Right lung (tissue), 10 donors: ENCODE measurements around the gene UBE2A. TPM values are rescaled to one million over a fixed set of nuclear protein-coding genes. Genes with fewer than 3 reads are reported as not detected.

Experiments
- DNase-seq, 2 donors: peaks; one replicate each; pipeline ENCODE4 v3.0.0-alpha.2; 2013
- long read RNA-seq, 8 donors: transcript quantifications; one replicate each; lab custom pipeline, GENCODE V29; 2026
- polyA plus RNA-seq, 5 donors: library from polyadenylated mRNA; unstranded; fragments of 120-200 nt; gene quantifications; one replicate each; pipeline versions ENCODE4 v1.2.1 to v1.2.3, GENCODE V29; 2013; ENCODE audit warnings: inconsistent platforms in 1 of 5, low replicate concordance in 1 of 5; ENCODE audit not compliant: insufficient read length in 5 of 5, insufficient read depth in 1 of 5

Gene UBE2A
- polyA plus RNA-seq, result 100 to 1,000 TPM in 2 of 5 donors, 10 to 100 TPM in 3; 87.1 to 107 (median 93.4) TPM
- long read RNA-seq, donor 1, transcript UBE2A-203 (3 exons, 2,643 nt), result minor isoform, 5 of 60 reads
- long read RNA-seq, donor 1, transcript UBE2A-207 (5 exons, 934 nt), result minor isoform, 8 of 60 reads
- long read RNA-seq, donor 1, transcript UBE2A-202 (6 exons, 1,874 nt), result major isoform, 27 of 60 reads
- long read RNA-seq, donor 1, partial matches to known transcripts, result 10 of 60 reads
- long read RNA-seq, donor 1, other reads (novel, unspliced or antisense), result 0 of 60 reads
- long read RNA-seq, donor 2, transcript UBE2A-202 (6 exons, 1,874 nt), result major isoform, 12 of 14 reads
- long read RNA-seq, donor 2, partial matches to known transcripts, result 0 of 14 reads
- long read RNA-seq, donor 2, other reads (novel, unspliced or antisense), result 0 of 14 reads
- long read RNA-seq, donor 3, transcript UBE2A-202 (6 exons, 1,874 nt), result major isoform, 13 of 23 reads
- long read RNA-seq, donor 3, partial matches to known transcripts, result 0 of 23 reads
- long read RNA-seq, donor 3, other reads (novel, unspliced or antisense), result 0 of 23 reads
- long read RNA-seq, donor 4, transcript UBE2A-202 (6 exons, 1,874 nt), result major isoform, 9 of 36 reads
- long read RNA-seq, donor 4, partial matches to known transcripts, result 17 of 36 reads
- long read RNA-seq, donor 4, other reads (novel, unspliced or antisense), result 6 of 36 reads
- long read RNA-seq, donor 5, transcript UBE2A-202 (6 exons, 1,874 nt), result major isoform, 18 of 68 reads
- long read RNA-seq, donor 5, partial matches to known transcripts, result 30 of 68 reads
- long read RNA-seq, donor 5, other reads (novel, unspliced or antisense), result 5 of 68 reads
- long read RNA-seq, donor 6, transcript UBE2A-202 (6 exons, 1,874 nt), result major isoform, 22 of 46 reads
- long read RNA-seq, donor 6, partial matches to known transcripts, result 11 of 46 reads
- long read RNA-seq, donor 6, other reads (novel, unspliced or antisense), result 0 of 46 reads
- long read RNA-seq, donor 7, transcript UBE2A-206 (5 exons, 1,381 nt), result minor isoform, 5 of 28 reads
- long read RNA-seq, donor 7, transcript UBE2A-202 (6 exons, 1,874 nt), result major isoform, 11 of 28 reads
- long read RNA-seq, donor 7, partial matches to known transcripts, result 0 of 28 reads
- long read RNA-seq, donor 7, other reads (novel, unspliced or antisense), result 0 of 28 reads
- long read RNA-seq, donor 8, transcript UBE2A-202 (6 exons, 1,874 nt), result major isoform, 10 of 16 reads
- long read RNA-seq, donor 8, partial matches to known transcripts, result 0 of 16 reads
- long read RNA-seq, donor 8, other reads (novel, unspliced or antisense), result 0 of 16 reads

- peak; percentile 87 to 90 for DNase-seq
Observed at GRCh38 chrX:119574394-119575266, at the start of gene UBE2A. Gene UBE2A, plus strand, starts transcription at chrX:119574563. Its CDS starts 149 bp downstream, at chrX:119574712.

- no peak for DNase-seq
Observed at GRCh38 chrX:119529345-119530276, 44.8 kb upstream of the UBE2A start.

- DNase-seq, result no peak
Observed at GRCh38 chrX:119537487-119537886, 36.9 kb upstream of the UBE2A start.

GRCh38 chrX:119539872-119540271 is 34.5 kb upstream of the UBE2A start:
- DNase-seq, result no peak

- DNase-seq, result no peak
Observed at GRCh38 chrX:119541188-119541587, 33.2 kb upstream of the UBE2A start.

GRCh38 chrX:119549327-119550016 is 24.9 kb upstream of the UBE2A start:
- no peak for DNase-seq

- no peak for DNase-seq
Observed at GRCh38 chrX:119552508-119552907, 21.9 kb upstream of the UBE2A start.

- peak; percentile 86 to 89 for DNase-seq
Observed at GRCh38 chrX:119565107-119565663, 9.2 kb upstream of the UBE2A start, which contains the start of gene STEEP1. Gene STEEP1, minus strand, starts transcription at chrX:119565409. Its CDS starts 54 bp downstream, at chrX:119565355.

GRCh38 chrX:119570351-119570835 is 4.0 kb upstream of the UBE2A start:
- DNase-seq, result no peak

- DNase-seq, result no peak
Observed at GRCh38 chrX:119573222-119573621, 1.1 kb upstream of the UBE2A start.

- DNase-seq, result no peak
Observed at GRCh38 chrX:119573840-119574393, 446 bp upstream of the UBE2A start.

GRCh38 chrX:119579414-119579813 is 5.1 kb downstream of the UBE2A start:
- no peak for DNase-seq

GRCh38 chrX:119583431-119584059 is 9.2 kb downstream of the UBE2A start:
- DNase-seq, result no peak

GRCh38 chrX:119589810-119590209 is 15.4 kb downstream of the UBE2A start:
- DNase-seq, result no peak

GRCh38 chrX:119602701-119603255 is 28.4 kb downstream of the UBE2A start:
- DNase-seq, result no peak

- DNase-seq, result peak in 1 of 2 donors; percentile 2
Observed at GRCh38 chrX:119604766-119605463, 30.6 kb downstream of the UBE2A start.
